ENCODE results near the gene HPCA. TPM values are rescaled to one million over a fixed set of nuclear protein-coding genes. Genes with fewer than 3 reads are reported as not detected.

The HPCA gene
- total and polyA plus RNA-seq, 2 donors (not counting 1 experiment from before 2014, with no cell fraction given): 0.33 TPM; not detected in 1

- Histone ChIP-seq H3K27ac (ENCODE audit: insufficient read depth, low read length) (no peak overlapping the region), H3K4me1 (ENCODE audit: control insufficient read depth, extremely low read depth, insufficient read depth, low read length) (peaks cover 11% of the 10 kb centered on the region), H2AFZ (ENCODE audit: low read length) (no peak overlapping the region), H3K9me3 (ENCODE audit: control insufficient read depth, insufficient read depth, low read depth, low read length) (no peaks in the 10 kb centered on the region), H4K20me1 (ENCODE audit: control insufficient read depth, extremely low read depth, insufficient read depth, low read length) (no peaks in the 10 kb centered on the region), H3K9ac (ENCODE audit: insufficient read depth, low read length) (no peak overlapping the region), H3K79me2 (ENCODE audit: control insufficient read depth, insufficient read depth, low read length) (no peaks in the 10 kb centered on the region), H3K4me2 (ENCODE audit: extremely low read depth, insufficient read depth, low read length) (no peak overlapping the region), H3K4me3 (replicated peaks in 1 of 4; ENCODE audit: control extremely low read depth in 1 of 4, insufficient read depth in 1 of 4, low read depth in 3 of 4, low read length in 4 of 4) (no peak overlapping the region), H3K36me3 (ENCODE audit: control insufficient read depth, insufficient read depth, low read length) (peaks cover 7% of the 10 kb centered on the region), H3K27me3 (ENCODE audit: control insufficient read depth, insufficient read depth, low read length) (no peaks in the 10 kb centered on the region)
- DNase-seq (ENCODE audit: low read depth in 2 of 2): peak in 1 of 2 donors; percentile 28
- no peak for TF ChIP-seq CTCF (conservative IDR thresholded peaks at IDR 0.05 in 1 of 2, IDR thresholded peaks at IDR 0.05 in 1 of 2; ENCODE audit: low read depth in 1 of 2, low read length in 2 of 2)
- no peak for TF ChIP-seq EZH2 (IDR thresholded peaks at IDR 0.05; ENCODE audit: low read length, missing control alignments)
These were observed 50.8 kb downstream of the HPCA start for GRCh38 chr1:32937061-32937460.

- Histone ChIP-seq H3K4me1 (ENCODE audit: control insufficient read depth, extremely low read depth, insufficient read depth, low read length) (peaks cover 11% of the 10 kb centered on the region), H3K4me2 (ENCODE audit: extremely low read depth, insufficient read depth, low read length) (no peak overlapping the region), H2AFZ (ENCODE audit: low read length) (no peak overlapping the region), H3K36me3 (ENCODE audit: control insufficient read depth, insufficient read depth, low read length) (peaks cover 7% of the 10 kb centered on the region), H4K20me1 (ENCODE audit: control insufficient read depth, extremely low read depth, insufficient read depth, low read length) (no peaks in the 10 kb centered on the region), H3K27ac (ENCODE audit: insufficient read depth, low read length) (no peak overlapping the region), H3K4me3 (replicated peaks in 1 of 4; ENCODE audit: control extremely low read depth in 1 of 4, insufficient read depth in 1 of 4, low read depth in 3 of 4, low read length in 4 of 4) (no peak overlapping the region), H3K79me2 (ENCODE audit: control insufficient read depth, insufficient read depth, low read length) (no peaks in the 10 kb centered on the region), H3K27me3 (ENCODE audit: control insufficient read depth, insufficient read depth, low read length) (no peaks in the 10 kb centered on the region), H3K9me3 (ENCODE audit: control insufficient read depth, insufficient read depth, low read depth, low read length) (no peaks in the 10 kb centered on the region), H3K9ac (ENCODE audit: insufficient read depth, low read length) (no peak overlapping the region)
- TF ChIP-seq CTCF (conservative IDR thresholded peaks at IDR 0.05 in 1 of 2, IDR thresholded peaks at IDR 0.05 in 1 of 2; ENCODE audit: low read depth in 1 of 2, low read length in 2 of 2) (no peak), EZH2 (IDR thresholded peaks at IDR 0.05; ENCODE audit: low read length, missing control alignments) (no peak)
- peak; percentile 92 to 95 for DNase-seq (ENCODE audit: low read depth in 2 of 2)
These were observed 53.5 kb downstream of the HPCA start for GRCh38 chr1:32939655-32940371.

GRCh38 chr1:32944180-32944579 is 57.9 kb downstream of the HPCA start:
- Histone ChIP-seq H2AFZ (ENCODE audit: low read length) (no peak overlapping the region), H3K36me3 (ENCODE audit: control insufficient read depth, insufficient read depth, low read length) (no peaks in the 10 kb centered on the region)

More at GRCh38 chr1:32944180-32944579, 57.9 kb downstream of the HPCA start:
- Histone ChIP-seq H3K9ac (ENCODE audit: insufficient read depth, low read length) (no peak overlapping the region), H4K20me1 (ENCODE audit: control insufficient read depth, extremely low read depth, insufficient read depth, low read length) (no peaks in the 10 kb centered on the region), H3K27ac (ENCODE audit: insufficient read depth, low read length) (no peak overlapping the region), H3K4me2 (ENCODE audit: extremely low read depth, insufficient read depth, low read length) (no peak overlapping the region), H3K79me2 (ENCODE audit: control insufficient read depth, insufficient read depth, low read length) (no peaks in the 10 kb centered on the region), H3K4me3 (replicated peaks in 1 of 4; ENCODE audit: control extremely low read depth in 1 of 4, insufficient read depth in 1 of 4, low read depth in 3 of 4, low read length in 4 of 4) (no peak overlapping the region), H3K9me3 (ENCODE audit: control insufficient read depth, insufficient read depth, low read depth, low read length) (no peaks in the 10 kb centered on the region), H3K27me3 (ENCODE audit: control insufficient read depth, insufficient read depth, low read length) (no peaks in the 10 kb centered on the region), H3K4me1 (ENCODE audit: control insufficient read depth, extremely low read depth, insufficient read depth, low read length) (peaks cover 11% of the 10 kb centered on the region)
- DNase-seq (ENCODE audit: low read depth in 2 of 2): no peak
- TF ChIP-seq EZH2 (IDR thresholded peaks at IDR 0.05; ENCODE audit: low read length, missing control alignments) (no peak), CTCF (conservative IDR thresholded peaks at IDR 0.05 in 1 of 2, IDR thresholded peaks at IDR 0.05 in 1 of 2; ENCODE audit: low read depth in 1 of 2, low read length in 2 of 2) (no peak)

Other genes with a start within 250 kb of the HPCA start
- gene ZBTB8OS, start 235.9 kb upstream of the HPCA start, total RNA-seq: 37.8 and 38.0 TPM in 2 replicates
- gene ZBTB8OS, start 235.9 kb upstream of the HPCA start, polyA plus RNA-seq: 72.6 and 92.3 TPM in 2 replicates
- 92.5 and 95.0 TPM in 2 replicates for gene RBBP4, start 235.3 kb upstream of the HPCA start, total RNA-seq
- 169 TPM in 2 replicates for gene RBBP4, start 235.3 kb upstream of the HPCA start, polyA plus RNA-seq
- gene SYNC, start 183.7 kb upstream of the HPCA start, total RNA-seq: 43.7 and 58.1 TPM in 2 replicates
- 31.5 and 50.9 TPM in 2 replicates for gene SYNC, start 183.7 kb upstream of the HPCA start, polyA plus RNA-seq
- 217 and 295 TPM in 2 replicates for gene YARS1, start 69.1 kb upstream of the HPCA start, total RNA-seq
- gene YARS1, start 69.1 kb upstream of the HPCA start, polyA plus RNA-seq: 85.8 and 94.4 TPM in 2 replicates
- 26.7 and 36.3 TPM in 2 replicates for gene S100PBP, start 68.8 kb upstream of the HPCA start, total RNA-seq
- gene S100PBP, start 68.8 kb upstream of the HPCA start, polyA plus RNA-seq: 30.7 and 41.8 TPM in 2 replicates
- 0.33 and 1.0 TPM in 2 replicates for gene FNDC5, start 15.6 kb upstream of the HPCA start, total RNA-seq
- gene FNDC5, start 15.6 kb upstream of the HPCA start, polyA plus RNA-seq: 0.38 and 1.6 TPM in 2 replicates
- gene TMEM54, start 14.9 kb downstream of the HPCA start, total RNA-seq: 57.5 and 69.9 TPM in 2 replicates
- gene TMEM54, start 14.9 kb downstream of the HPCA start, polyA plus RNA-seq: 24.2 and 38.1 TPM in 2 replicates
- gene RNF19B, start 78.3 kb downstream of the HPCA start, total RNA-seq: 12.3 and 15.4 TPM in 2 replicates
- 10.1 and 11.3 TPM in 2 replicates for gene RNF19B, start 78.3 kb downstream of the HPCA start, polyA plus RNA-seq
- 59.3 and 62.6 TPM in 2 replicates for gene AK2, start 150.4 kb downstream of the HPCA start, total RNA-seq
- gene AK2, start 150.4 kb downstream of the HPCA start, polyA plus RNA-seq: 141 and 155 TPM in 2 replicates
- 4.4 and 9.1 TPM in 2 replicates for gene AZIN2, start 194.7 kb downstream of the HPCA start, total RNA-seq
- 2.1 and 3.2 TPM in 2 replicates for gene AZIN2, start 194.7 kb downstream of the HPCA start, polyA plus RNA-seq